Brain microvascular endothelial cell (primary cell): Measurements from ENCODE around the gene COQ9.

Experiments used
- DNase-seq: peaks from one replicate; pipeline ENCODE4 v3.0.0-alpha.2; 2020
- H3K27ac ChIP-seq: fragments of 250-450 bp; sonication (Bioruptor Pico); 2 replicates; pipeline ENCODE4 v1.5.1; 2020; ENCODE audit warnings: mild to moderate bottlenecking, moderate library complexity
- H3K27me3 ChIP-seq: fragments of 250-450 bp; sonication (Bioruptor Pico); replicated peaks from 2 replicates; pipeline ENCODE4 v1.5.1; 2020; ENCODE audit warnings: mild to moderate bottlenecking
- H3K36me3 ChIP-seq: fragments of 250-450 bp; sonication (Bioruptor Pico); replicated peaks from 2 replicates; pipeline ENCODE4 v1.5.1; 2020; ENCODE audit warnings: mild to moderate bottlenecking
- H3K4me3 ChIP-seq: 2 replicates; pipeline ENCODE4 v1.5.1; 2011; ENCODE audit warnings: low read depth, mild to moderate bottlenecking, control low read depth, low read length, moderate library complexity
- CTCF ChIP-seq: IDR thresholded peaks from 2 replicates; pipeline ENCODE4 v1.5.1; 2011; ENCODE audit warnings: low read depth, mild to moderate bottlenecking, moderate library complexity, low read length, control low read depth, inconsistent platforms; ENCODE audit errors: missing control alignments
- in situ Hi-C: cut with HindIII; loops from 2 replicates; pipeline ENCODE4 v1.10.0; 2017; ENCODE audit warnings: low sequenced_read_pairs, low pct_ligation_motif_present

Gene COQ9

DNA sequence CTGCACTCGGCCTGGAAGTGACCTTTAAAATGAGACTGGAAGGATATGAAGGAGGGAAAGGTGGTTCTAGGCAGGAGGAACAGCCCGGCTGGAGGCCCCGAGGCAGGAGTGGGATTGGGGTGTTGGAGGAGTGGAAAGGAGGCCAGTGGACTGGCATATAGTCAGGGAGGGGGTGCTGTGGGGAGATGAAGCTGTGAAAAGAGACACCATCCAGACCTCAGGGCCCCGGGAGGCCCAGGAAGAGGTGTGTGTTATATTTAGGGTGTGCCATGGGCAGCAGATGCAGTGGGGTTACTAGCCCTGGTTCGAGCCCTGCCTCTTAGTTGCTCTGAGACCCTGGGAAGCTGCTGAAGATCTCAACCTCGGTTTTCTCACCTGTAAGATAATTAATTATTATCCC lies 57.9 kb downstream of the COQ9 start:
- in situ Hi-C loops: no loop called here
- Histone ChIP-seq H3K27ac (no peak overlapping the region), H3K27me3 (no peaks in the 10 kb centered on the region), H3K4me3 (no peak overlapping the region), H3K36me3 (no peaks in the 10 kb centered on the region)
- TF ChIP-seq CTCF: no peak
- no peak for DNase-seq

GRCh38 chr16:57507136-57508034 lies 60.1 kb downstream of the COQ9 start:
- in situ Hi-C loops: no loop called here
- Histone ChIP-seq H3K27ac (no peak overlapping the region), H3K27me3 (no peaks in the 10 kb centered on the region), H3K4me3 (no peak overlapping the region), H3K36me3 (no peaks in the 10 kb centered on the region)
- no peak for DNase-seq
- TF ChIP-seq CTCF: no peak

DNA sequence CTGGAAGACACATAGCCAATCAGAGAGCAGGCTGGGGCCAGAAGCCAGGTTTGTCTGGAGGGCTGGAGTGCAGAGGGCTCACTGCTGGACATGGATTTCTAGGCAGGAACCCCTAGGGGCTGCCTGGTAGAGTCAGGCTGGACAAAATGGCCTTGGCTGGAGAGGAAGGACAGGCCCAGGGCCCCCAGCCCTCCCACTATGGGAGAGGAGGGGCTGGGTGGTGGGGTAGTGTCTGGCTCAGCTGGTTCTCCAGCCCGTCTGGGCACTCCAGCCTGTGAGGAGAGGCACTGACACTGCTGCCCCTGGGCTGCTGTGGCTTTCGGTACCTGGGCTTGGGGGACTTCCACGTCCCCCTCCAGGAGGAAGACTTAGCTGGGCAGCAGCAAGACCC lies 60.8 kb downstream of the COQ9 start:
- no peak overlapping the region for H3K27ac ChIP-seq
- DNase-seq: no peak
- in situ Hi-C loops: no loop called here
- H3K36me3 ChIP-seq: no peaks in the 10 kb centered on the region
- no peaks in the 10 kb centered on the region for H3K27me3 ChIP-seq
- no peak overlapping the region for H3K4me3 ChIP-seq
- TF ChIP-seq CTCF: no peak

GRCh38 chr16:57509231-57509923 lies 62.1 kb downstream of the COQ9 start:
- no peak for DNase-seq
- TF ChIP-seq CTCF: no peak
- H3K36me3 ChIP-seq: no peaks in the 10 kb centered on the region

DNA sequence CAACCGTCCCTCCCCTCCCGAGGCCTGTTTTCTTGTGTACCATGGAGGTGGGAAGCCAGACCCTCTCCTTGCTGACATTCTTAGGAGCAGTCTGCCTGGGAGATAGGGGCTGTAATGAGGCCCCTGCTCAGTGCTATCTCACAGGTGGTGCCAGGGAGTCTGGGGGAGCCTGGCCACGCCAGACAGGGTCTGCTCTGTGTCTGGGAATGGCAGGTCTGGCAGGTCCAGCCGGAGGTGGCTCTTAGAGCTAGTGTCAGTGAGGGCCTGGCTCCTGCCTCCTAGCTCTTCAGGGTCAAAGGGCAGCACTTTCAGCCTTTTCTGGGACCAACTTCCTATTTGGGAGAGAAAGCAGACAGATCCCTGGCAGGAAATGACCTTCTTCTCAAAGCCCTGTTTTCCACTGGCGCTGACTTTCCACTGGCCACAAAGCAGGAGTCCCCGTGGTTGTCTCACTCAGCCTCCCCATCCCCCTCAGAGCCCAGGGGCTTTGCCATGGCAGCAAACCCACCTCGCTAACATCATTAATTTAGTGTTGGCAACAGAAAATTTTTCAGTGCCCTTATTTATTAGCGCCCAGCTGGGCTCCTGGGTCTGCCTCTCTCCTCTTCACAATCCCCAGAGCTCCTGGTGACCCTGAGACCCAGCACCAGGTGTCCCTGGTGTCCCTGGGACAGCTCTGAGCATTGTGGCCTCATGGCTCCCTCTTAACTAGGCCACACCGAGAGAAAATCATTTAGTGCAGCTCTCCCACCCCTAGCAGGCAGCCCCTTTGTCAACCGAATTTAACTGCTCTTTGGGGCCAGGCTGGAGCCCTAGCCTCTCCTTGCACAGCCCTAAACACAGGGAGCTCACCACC lies 63.0 kb downstream of the COQ9 start:
- Histone ChIP-seq H3K4me3 (no peak overlapping the region), H3K27me3 (no peaks in the 10 kb centered on the region), H3K27ac (no peak overlapping the region), H3K36me3 (no peaks in the 10 kb centered on the region)
- no peak for DNase-seq
- TF ChIP-seq CTCF: no peak
- in situ Hi-C loops: no loop called here

More at GRCh38 chr16:57509231-57509923, 62.1 kb downstream of the COQ9 start:
- Histone ChIP-seq H3K27me3 (no peaks in the 10 kb centered on the region), H3K4me3 (no peak overlapping the region), H3K27ac (no peak overlapping the region)
- in situ Hi-C loops: no loop called here
